ENCODE data around the gene BRCC3.

DNA sequence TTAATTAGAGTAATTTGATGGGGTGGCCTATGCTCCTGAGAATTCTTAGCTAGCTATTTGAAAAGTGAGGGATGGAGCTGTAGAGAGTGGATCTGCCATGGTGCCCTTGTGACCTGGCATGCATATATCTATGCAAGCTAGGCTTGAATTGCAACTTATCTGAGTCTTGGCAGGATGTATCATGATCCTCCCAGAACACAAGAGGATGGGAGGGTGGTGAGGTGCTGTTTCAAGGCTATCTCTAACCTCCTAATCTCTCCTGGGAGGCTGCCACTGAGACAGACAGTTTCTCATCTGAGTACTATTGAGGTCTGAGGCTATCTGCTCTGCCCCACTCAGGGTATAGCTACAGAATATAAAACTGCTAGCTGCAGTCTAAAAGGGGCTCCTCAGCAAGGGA lies 56.6 kb downstream of the BRCC3 start:
- no peak for TF ChIP-seq EZH2 (IDR thresholded peaks at IDR 0.05; ENCODE audit: insufficient read depth, low read length)
- TF ChIP-seq CTCF (IDR thresholded peaks at IDR 0.05; ENCODE audit: insufficient read depth, low read depth, low read length), result no peak
